SK-N-SH (cell line): ENCODE results near the gene PXK.

Experiments
- CTCF ChIP-seq: fragments of 200-600 bp; sonication (generic); IDR thresholded peaks from 2 replicates; pipeline ENCODE4 v1.6.1; 2017; ENCODE audit warnings: antibody characterized with exemption, mild to moderate bottlenecking, moderate library complexity
- EZH2phosphoT487 ChIP-seq: fragments of 200-600 bp; sonication (generic); IDR thresholded peaks from 2 replicates; pipeline ENCODE4 v1.6.1; 2017; ENCODE audit warnings: low read depth, mixed run types, mild to moderate bottlenecking, antibody characterized with exemption, moderate library complexity, borderline replicate concordance
- FOXJ3 ChIP-seq: sonication (generic); formaldehyde crosslinking; IDR thresholded peaks from 2 replicates; pipeline ENCODE4 v1.5.1; 2020; ENCODE audit warnings: mild to moderate bottlenecking, missing genetic modification reagents
- POLR2AphosphoS5 ChIP-seq: IDR thresholded peaks from 2 replicates; pipeline ENCODE4 v1.6.1; 2012; ENCODE audit warnings: low read depth, low read length

GRCh38 chr3:58369876-58370275 is 37.2 kb downstream of the PXK start:
- TF ChIP-seq CTCF (no peak), POLR2AphosphoS5 (no peak), EZH2phosphoT487 (no peak), FOXJ3 (CRISPR knock-in tag) (no peak)
